HEK293 (cell line): Measurements from ENCODE around the gene BLM.

Experiments used
- BCL11B ChIP-seq: fragments of 450-650 bp; formaldehyde crosslinking; IDR thresholded peaks from 2 replicates; pipeline ENCODE4 v1.5.1; 2016; ENCODE audit warnings: low read depth, missing biosample characterization, missing genetic modification characterization
- ZBTB7A ChIP-seq: fragments of 450-650 bp; formaldehyde crosslinking; IDR thresholded peaks from 2 replicates; pipeline ENCODE4 v1.5.1; 2016; ENCODE audit warnings: low read depth, missing biosample characterization, missing genetic modification characterization
- ZNF843 ChIP-seq: fragments of 450-650 bp; formaldehyde crosslinking; IDR thresholded peaks from 2 replicates; pipeline ENCODE4 v1.5.1; 2016; ENCODE audit warnings: missing biosample characterization, missing genetic modification characterization
- TF ChIP-seq, protein P1 (sequence below): fragments of 450-650 bp; formaldehyde crosslinking; IDR thresholded peaks from 2 replicates; pipeline ENCODE4 v1.5.1; 2016; ENCODE audit warnings: missing biosample characterization, missing genetic modification characterization
- TF ChIP-seq, protein P2 (sequence below): fragments of 450-650 bp; formaldehyde crosslinking; IDR thresholded peaks from 2 replicates; pipeline ENCODE4 v1.5.1; 2016; ENCODE audit warnings: missing biosample characterization, missing genetic modification characterization
- TF ChIP-seq, protein P3 (sequence below): fragments of 450-650 bp; formaldehyde crosslinking; IDR thresholded peaks from 2 replicates; pipeline ENCODE4; 2016; ENCODE audit warnings: missing biosample characterization, missing genetic modification characterization
- TF ChIP-seq, protein P4 (sequence below): fragments of 450-650 bp; formaldehyde crosslinking; IDR thresholded peaks from 2 replicates; pipeline ENCODE4 v1.5.1; 2016; ENCODE audit warnings: missing biosample characterization, missing genetic modification characterization

DNA sequence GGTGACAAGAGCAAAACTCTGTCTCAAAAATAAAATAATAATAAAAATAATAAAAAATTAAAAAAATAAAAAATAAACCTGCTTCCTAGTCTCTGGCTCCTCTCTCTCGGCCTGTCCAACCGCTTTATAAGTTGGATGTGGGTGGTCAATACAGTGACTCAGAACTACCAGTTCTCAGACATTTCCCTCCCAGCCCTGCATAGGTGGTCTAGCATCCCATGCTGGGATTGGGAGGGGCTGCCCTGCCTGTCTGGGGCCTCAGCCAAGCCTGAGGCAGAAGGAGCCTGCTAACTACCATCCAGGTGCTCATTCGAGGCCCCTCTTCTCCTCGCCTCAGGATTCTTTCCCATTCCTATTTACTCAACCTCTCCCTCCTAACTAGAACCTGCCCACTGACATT lies 33.3 kb upstream of the BLM start:
- TF ChIP-seq, protein P1, sequence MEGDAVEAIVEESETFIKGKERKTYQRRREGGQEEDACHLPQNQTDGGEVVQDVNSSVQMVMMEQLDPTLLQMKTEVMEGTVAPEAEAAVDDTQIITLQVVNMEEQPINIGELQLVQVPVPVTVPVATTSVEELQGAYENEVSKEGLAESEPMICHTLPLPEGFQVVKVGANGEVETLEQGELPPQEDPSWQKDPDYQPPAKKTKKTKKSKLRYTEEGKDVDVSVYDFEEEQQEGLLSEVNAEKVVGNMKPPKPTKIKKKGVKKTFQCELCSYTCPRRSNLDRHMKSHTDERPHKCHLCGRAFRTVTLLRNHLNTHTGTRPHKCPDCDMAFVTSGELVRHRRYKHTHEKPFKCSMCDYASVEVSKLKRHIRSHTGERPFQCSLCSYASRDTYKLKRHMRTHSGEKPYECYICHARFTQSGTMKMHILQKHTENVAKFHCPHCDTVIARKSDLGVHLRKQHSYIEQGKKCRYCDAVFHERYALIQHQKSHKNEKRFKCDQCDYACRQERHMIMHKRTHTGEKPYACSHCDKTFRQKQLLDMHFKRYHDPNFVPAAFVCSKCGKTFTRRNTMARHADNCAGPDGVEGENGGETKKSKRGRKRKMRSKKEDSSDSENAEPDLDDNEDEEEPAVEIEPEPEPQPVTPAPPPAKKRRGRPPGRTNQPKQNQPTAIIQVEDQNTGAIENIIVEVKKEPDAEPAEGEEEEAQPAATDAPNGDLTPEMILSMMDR (tag by site-specific recombination) = no peak
- TF ChIP-seq ZBTB7A (tag by site-specific recombination) = no peak
- TF ChIP-seq, protein P2, sequence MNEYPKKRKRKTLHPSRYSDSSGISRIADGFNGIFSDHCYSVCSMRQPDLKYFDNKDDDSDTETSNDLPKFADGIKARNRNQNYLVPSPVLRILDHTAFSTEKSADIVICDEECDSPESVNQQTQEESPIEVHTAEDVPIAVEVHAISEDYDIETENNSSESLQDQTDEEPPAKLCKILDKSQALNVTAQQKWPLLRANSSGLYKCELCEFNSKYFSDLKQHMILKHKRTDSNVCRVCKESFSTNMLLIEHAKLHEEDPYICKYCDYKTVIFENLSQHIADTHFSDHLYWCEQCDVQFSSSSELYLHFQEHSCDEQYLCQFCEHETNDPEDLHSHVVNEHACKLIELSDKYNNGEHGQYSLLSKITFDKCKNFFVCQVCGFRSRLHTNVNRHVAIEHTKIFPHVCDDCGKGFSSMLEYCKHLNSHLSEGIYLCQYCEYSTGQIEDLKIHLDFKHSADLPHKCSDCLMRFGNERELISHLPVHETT (tag by site-specific recombination) = no peak
- no peak for TF ChIP-seq BCL11B (tag by site-specific recombination)
- TF ChIP-seq, protein P3, sequence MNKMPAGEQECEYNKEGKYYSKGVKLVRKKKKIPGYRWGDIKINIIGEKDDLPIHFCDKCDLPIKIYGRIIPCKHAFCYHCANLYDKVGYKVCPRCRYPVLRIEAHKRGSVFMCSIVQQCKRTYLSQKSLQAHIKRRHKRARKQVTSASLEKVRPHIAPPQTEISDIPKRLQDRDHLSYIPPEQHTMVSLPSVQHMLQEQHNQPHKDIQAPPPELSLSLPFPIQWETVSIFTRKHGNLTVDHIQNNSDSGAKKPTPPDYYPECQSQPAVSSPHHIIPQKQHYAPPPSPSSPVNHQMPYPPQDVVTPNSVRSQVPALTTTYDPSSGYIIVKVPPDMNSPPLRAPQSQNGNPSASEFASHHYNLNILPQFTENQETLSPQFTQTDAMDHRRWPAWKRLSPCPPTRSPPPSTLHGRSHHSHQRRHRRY (tag by site-specific recombination) = no peak
- TF ChIP-seq, protein P4, sequence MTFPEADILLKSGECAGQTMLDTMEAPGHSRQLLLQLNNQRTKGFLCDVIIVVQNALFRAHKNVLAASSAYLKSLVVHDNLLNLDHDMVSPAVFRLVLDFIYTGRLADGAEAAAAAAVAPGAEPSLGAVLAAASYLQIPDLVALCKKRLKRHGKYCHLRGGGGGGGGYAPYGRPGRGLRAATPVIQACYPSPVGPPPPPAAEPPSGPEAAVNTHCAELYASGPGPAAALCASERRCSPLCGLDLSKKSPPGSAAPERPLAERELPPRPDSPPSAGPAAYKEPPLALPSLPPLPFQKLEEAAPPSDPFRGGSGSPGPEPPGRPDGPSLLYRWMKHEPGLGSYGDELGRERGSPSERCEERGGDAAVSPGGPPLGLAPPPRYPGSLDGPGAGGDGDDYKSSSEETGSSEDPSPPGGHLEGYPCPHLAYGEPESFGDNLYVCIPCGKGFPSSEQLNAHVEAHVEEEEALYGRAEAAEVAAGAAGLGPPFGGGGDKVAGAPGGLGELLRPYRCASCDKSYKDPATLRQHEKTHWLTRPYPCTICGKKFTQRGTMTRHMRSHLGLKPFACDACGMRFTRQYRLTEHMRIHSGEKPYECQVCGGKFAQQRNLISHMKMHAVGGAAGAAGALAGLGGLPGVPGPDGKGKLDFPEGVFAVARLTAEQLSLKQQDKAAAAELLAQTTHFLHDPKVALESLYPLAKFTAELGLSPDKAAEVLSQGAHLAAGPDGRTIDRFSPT (tag by site-specific recombination) = no peak
- TF ChIP-seq ZNF843 (tag by site-specific recombination) = no peak
